ENCODE results near the gene FIS1. TPM values are rescaled to one million over a fixed set of nuclear protein-coding genes. Genes with fewer than 3 reads are reported as not detected.

FIS1 gene
- polyA plus RNA-seq, 1 of the 3 experiments (the other 2 are of a cell fraction), result 1,313 TPM

GRCh38 chr7:101216860-101217387 is 28.0 kb downstream of the FIS1 start:
- no peak for DNase-seq
- no peaks in the 10 kb centered on the region for H3K9me3 ChIP-seq

GRCh38 chr7:101216001-101216859 is 28.7 kb downstream of the FIS1 start:
- Histone ChIP-seq H3K9ac (peak overlapping the region; percentile 81), H3K9me3 (no peaks in the 10 kb centered on the region), H3F3A (replicated peaks; ENCODE audit: insufficient read depth) (no peaks in the 10 kb centered on the region), H3K4me1 (ENCODE audit: control insufficient read depth in 1 of 2, insufficient read depth in 2 of 2, low read depth in 1 of 2, low read length in 1 of 2) (peaks cover 8 to 27% of the 10 kb centered on the region in 2 experiments; a peak in 2 of 4 replicates), H3K4me2 (peak overlapping the region; percentile 95), H3K27me3 (ENCODE audit: insufficient read depth) (no peaks in the 10 kb centered on the region), H3K4me3 (ENCODE audit: low read depth in 2 of 2, low read length in 1 of 2) (peak overlapping the region; percentile 66 to 84), H2AFZ (ENCODE audit: low read depth) (peak overlapping the region; percentile 43; the same call in 1 of the 2 replicates), H3K36me3 (replicated peaks in 1 of 2; ENCODE audit: control insufficient read depth in 1 of 2, insufficient read depth in 2 of 2, low read length in 1 of 2) (peaks cover 19 to 21% of the 10 kb centered on the region in 2 experiments), H4K20me1 (ENCODE audit: insufficient read depth) (peaks cover 4% of the 10 kb centered on the region; the same call in 1 of the 2 replicates), H3K79me2 (ENCODE audit: insufficient read depth) (peaks cover 66% of the 10 kb centered on the region), H3K27ac (ENCODE audit: low read depth in 2 of 2, low read length in 1 of 2) (peak overlapping the region; percentile 93 to 95), H3K9me2 (no peaks in the 10 kb centered on the region)
- ChIA-PET CTCF (interaction anchor here (0.9 to 7.6 kb wide), 12 partner anchors 10 to 74 kb away, joined by 3 to 60 read pairs (median 6); partner anchors contain the start of gene FIS1), POLR2A (interaction anchor here (0.8 to 4.1 kb wide), 9 partner anchors 8 to 1115 kb away, joined by 3 to 38 read pairs (median 5); partner anchors contain the start of genes AP4M1, FIS1, MCM7 and UFSP1)
- no peak for DNase-seq
- WGBS (ENCODE audit: low lambda C conversion rate), result 63% methylated on average over 30 of the region's 31 CpGs
- TF ChIP-seq REST (IDR thresholded peaks at IDR 0.05; ENCODE audit: low read depth, low read length) (no peak), YY1 (IDR thresholded peaks at IDR 0.05; ENCODE audit: low read depth) (no peak), GATA2 (CRISPR knock-in tag; IDR thresholded peaks at IDR 0.05) (no peak), FOXM1 (IDR thresholded peaks at IDR 0.05; ENCODE audit: low read depth) (no peak), RCOR1 (IDR thresholded peaks at IDR 0.05; ENCODE audit: low read length) (no peak), GABPA (IDR thresholded peaks at IDR 0.05; ENCODE audit: low read depth) (no peak), MAX (IDR thresholded peaks at IDR 0.05; ENCODE audit: low read depth) (peak; percentile 90), MXI1 (IDR thresholded peaks at IDR 0.05; ENCODE audit: low read depth, low read length) (peak; percentile 84), PBX3 (IDR thresholded peaks at IDR 0.05) (no peak), EZH2phosphoT487 (IDR thresholded peaks at IDR 0.05; ENCODE audit: borderline replicate concordance, low read depth) (no peak)

More at GRCh38 chr7:101216860-101217387, 28.0 kb downstream of the FIS1 start:
- Histone ChIP-seq H3F3A (replicated peaks; ENCODE audit: insufficient read depth) (no peaks in the 10 kb centered on the region), H3K9me2 (no peaks in the 10 kb centered on the region), H4K20me1 (ENCODE audit: insufficient read depth) (peaks cover 4% of the 10 kb centered on the region; the same call in 1 of the 2 replicates), H3K4me2 (peak overlapping the region; percentile 95), H3K9ac (peak overlapping the region; percentile 81), H2AFZ (ENCODE audit: low read depth) (peak overlapping the region; percentile 43), H3K27me3 (ENCODE audit: insufficient read depth) (no peaks in the 10 kb centered on the region), H3K79me2 (ENCODE audit: insufficient read depth) (peaks cover 73% of the 10 kb centered on the region), H3K36me3 (replicated peaks in 1 of 2; ENCODE audit: control insufficient read depth in 1 of 2, insufficient read depth in 2 of 2, low read length in 1 of 2) (peaks cover 12 to 18% of the 10 kb centered on the region in 2 experiments), H3K4me3 (ENCODE audit: low read depth in 2 of 2, low read length in 1 of 2) (peak overlapping the region; percentile 66 to 84), H3K27ac (ENCODE audit: low read depth in 2 of 2, low read length in 1 of 2) (peak overlapping the region; percentile 93 to 95), H3K4me1 (ENCODE audit: control insufficient read depth in 1 of 2, insufficient read depth in 2 of 2, low read depth in 1 of 2, low read length in 1 of 2) (peaks cover 8 to 27% of the 10 kb centered on the region in 2 experiments; a peak in 2 of 4 replicates)
- WGBS (ENCODE audit: low lambda C conversion rate), result 0% methylated on average over 6 of the region's 34 CpGs
- TF ChIP-seq CTCF (IDR thresholded peaks at IDR 0.05) (peak; percentile 37), MXI1 (IDR thresholded peaks at IDR 0.05; ENCODE audit: low read depth, low read length) (no peak; the same call in 1 of the 2 replicates)
- ChIA-PET CTCF (interaction anchor here (0.8 to 7.6 kb wide), 23 partner anchors 9 to 511 kb away, joined by 3 to 60 read pairs (median 5); partner anchors contain the start of genes AP1S1, FIS1, MOGAT3 and POP7), POLR2A (interaction anchor here (0.6 to 4.1 kb wide), 21 partner anchors 9 to 1116 kb away, joined by 3 to 38 read pairs (median 5); partner anchors contain the start of genes AP4M1, CLDN15, FIS1 and MCM7)

Data from SK-N-SH (cell line).